Femur (tissue), 1 donor: ENCODE data around the gene POU6F2.
"Not testable (repeated sequence)": the region's sequence is repeated elsewhere in the genome, so short reads cannot be mapped to it uniquely, and the experiment has no call there.

Experiments used
- DNase-seq: peaks from one replicate; pipeline ENCODE4 v3.0.0-alpha.2; 2017

The POU6F2 gene

GRCh38 chr7:39360766-39361165, 383.1 kb downstream of the POU6F2 start:
- no peak for DNase-seq

GRCh38 chr7:39365751-39366295, 388.1 kb downstream of the POU6F2 start:
- no peak for DNase-seq

- no peak for DNase-seq
Measured at GRCh38 chr7:39367451-39367850, 389.7 kb downstream of the POU6F2 start.

- no peak for DNase-seq
Measured at GRCh38 chr7:39367943-39368342, 390.2 kb downstream of the POU6F2 start.

GRCh38 chr7:39372383-39372782, 394.7 kb downstream of the POU6F2 start:
- no peak for DNase-seq

GRCh38 chr7:39374436-39375040, 396.8 kb downstream of the POU6F2 start:
- no peak for DNase-seq

- no peak for DNase-seq
Measured at GRCh38 chr7:39375047-39375873, 397.6 kb downstream of the POU6F2 start.

GRCh38 chr7:39375874-39376190, 398.1 kb downstream of the POU6F2 start:
- no peak for DNase-seq

- DNase-seq = not testable (repeated sequence)
Measured at GRCh38 chr7:39376881-39377280, 399.2 kb downstream of the POU6F2 start.

GRCh38 chr7:39379416-39379815, 401.7 kb downstream of the POU6F2 start:
- DNase-seq = no peak

- DNase-seq = no peak
Measured at GRCh38 chr7:39383136-39383535, 405.4 kb downstream of the POU6F2 start.

GRCh38 chr7:39384386-39384785, 406.7 kb downstream of the POU6F2 start:
- DNase-seq = no peak

GRCh38 chr7:39386718-39387117, 409.0 kb downstream of the POU6F2 start:
- no peak for DNase-seq

- DNase-seq = no peak
Measured at GRCh38 chr7:39392151-39392550, 414.4 kb downstream of the POU6F2 start.

- no peak for DNase-seq
Measured at GRCh38 chr7:39394105-39394680, 416.5 kb downstream of the POU6F2 start.

- DNase-seq = no peak
Measured at GRCh38 chr7:39399458-39399857, 421.7 kb downstream of the POU6F2 start.

- no peak for DNase-seq
Measured at GRCh38 chr7:39399986-39400385, 422.3 kb downstream of the POU6F2 start.

GRCh38 chr7:39400836-39401235, 423.1 kb downstream of the POU6F2 start:
- no peak for DNase-seq

GRCh38 chr7:39402034-39402433, 424.3 kb downstream of the POU6F2 start:
- DNase-seq = no peak

- no peak for DNase-seq
Measured at GRCh38 chr7:39404907-39405306, 427.2 kb downstream of the POU6F2 start.

- no peak for DNase-seq
Measured at GRCh38 chr7:39405581-39405980, 427.9 kb downstream of the POU6F2 start.

- DNase-seq = no peak
Measured at GRCh38 chr7:39406467-39406866, 428.8 kb downstream of the POU6F2 start.

- no peak for DNase-seq
Measured at GRCh38 chr7:39407137-39407536, 429.4 kb downstream of the POU6F2 start.

- no peak for DNase-seq
Measured at GRCh38 chr7:39407723-39408122, 430.0 kb downstream of the POU6F2 start.
